HepG2 (cell line): ENCODE measurements around the gene KDM4D. TPM values are rescaled to one million over a fixed set of nuclear protein-coding genes. Genes with fewer than 3 reads are reported as not detected.

Experiments used
- ATAC-seq: fragments of 200-7000 bp; cut with Tn5 transposase; 3 replicates; pipeline ENCODE4 v1.9.1; 2020; ENCODE audit warnings: mild to moderate bottlenecking, moderate library complexity
- Bru-seq: library from RNA; stranded (reverse); fragments of 400-500 nt; gene quantifications from one replicate; lab custom pipeline; 2021; lab: Mats Ljungman, UMichigan
- BruChase-seq, 2 experiments: library from RNA; stranded (reverse); fragments of 400-500 nt; gene quantifications; one replicate each; lab custom pipeline; 2021; lab: Mats Ljungman, UMichigan
- BruUV-seq: library from RNA; stranded (reverse); fragments of 400-500 nt; replicated peaks from 2 replicates; lab custom pipeline; 2021; lab: Mats Ljungman, UMichigan
- CTCF ChIA-PET: fragments of 300-600 bp; formaldehyde crosslinking; extraction: SDS; loops from one replicate; lab custom pipeline; 2021; ENCODE audit warnings: low total read pairs, inconsistent platforms, low intra/inter-chr PET ratio; lab: Yijun Ruan, JAX
- POLR2A ChIA-PET: fragments of 350-600 bp; sonication (Branson Sonifier 250); formaldehyde crosslinking; loops from one replicate; lab custom pipeline; 2020; ENCODE audit warnings: antibody characterized with exemption, inconsistent platforms; lab: Yijun Ruan, JAX
- DNase-seq: peaks from one replicate; pipeline ENCODE4 v3.0.0-alpha.2; 2015; ENCODE audit warnings: low spot score
- FAIRE-seq: peaks from 3 replicates; lab custom pipeline; 2011; peaks lifted over from hg19 to GRCh38; lab: Jason Lieb, UNC
- H2AFZ ChIP-seq: one replicate; pipeline ENCODE4 v1.6.1; 2011; ENCODE audit warnings: low read length, inconsistent platforms
- H3K27ac ChIP-seq: fragments of 300-600 bp; 3 replicates; pipeline ENCODE4 v1.8.0; 2011; ENCODE audit warnings: mixed run types, mild to moderate bottlenecking, mixed read lengths, low read length, inconsistent platforms; ENCODE audit not compliant: insufficient read depth; ENCODE audit errors: extremely low read length
- H3K27me3 ChIP-seq, 2 experiments: fragments of 200-600 bp in 1 of 2; 2 replicates in 1 of 2; 3 replicates in 1 of 2; pipeline versions ENCODE4 v1.6.0 to v1.8.0; 2011; ENCODE audit warnings: low read length in 2 of 2, mild to moderate bottlenecking in 2 of 2, moderate library complexity in 2 of 2, inconsistent platforms in 1 of 2; ENCODE audit not compliant: insufficient read depth in 2 of 2, control insufficient read depth in 1 of 2
- H3K36me3 ChIP-seq, 2 experiments: fragments of 200-600 bp in 1 of 2; replicated peaks in 1 of 2; 2 replicates in 1 of 2; 3 replicates in 1 of 2; pipeline versions ENCODE4 v1.5.1 to v1.8.0; 2011; ENCODE audit warnings: low read length in 2 of 2, inconsistent platforms in 1 of 2; ENCODE audit not compliant: insufficient read depth in 2 of 2, control insufficient read depth in 1 of 2
- H3K4me1 ChIP-seq: 2 replicates; pipeline ENCODE4 v1.5.1; 2012; ENCODE audit warnings: low read length, inconsistent platforms; ENCODE audit not compliant: insufficient read depth
- H3K4me2 ChIP-seq: 2 replicates; pipeline ENCODE4 v1.6.0; 2011; ENCODE audit warnings: low read depth, low read length, inconsistent platforms
- H3K4me3 ChIP-seq, 3 experiments: fragments of 200-600 bp in 1 of 3; sonication (generic), shearing (Covaris generic) in 1 of 3; replicated peaks in 1 of 3; 2 replicates each; pipeline ENCODE4 v1.5.1; 2011 to 2016; ENCODE audit warnings: low read length in 3 of 3, inconsistent platforms in 2 of 3, low read depth in 2 of 3, mild to moderate bottlenecking in 2 of 3, control low read depth in 1 of 3, mixed read lengths in 1 of 3; ENCODE audit not compliant: insufficient read depth in 1 of 3
- H3K79me2 ChIP-seq: one replicate; pipeline ENCODE4 v1.6.1; 2011; ENCODE audit warnings: low read length, inconsistent platforms; ENCODE audit not compliant: insufficient read depth
- H3K9ac ChIP-seq: 2 replicates; pipeline ENCODE4 v1.6.0; 2011; ENCODE audit warnings: mild to moderate bottlenecking, low read depth, low read length, inconsistent platforms; ENCODE audit not compliant: insufficient read depth
- H3K9me3 ChIP-seq: 2 replicates; pipeline ENCODE4 v1.5.1; 2012; ENCODE audit warnings: mild to moderate bottlenecking, low read length
- H4K20me1 ChIP-seq: 2 replicates; pipeline ENCODE4 v1.6.0; 2011; ENCODE audit warnings: inconsistent platforms, mild to moderate bottlenecking, low read length, moderate library complexity; ENCODE audit not compliant: insufficient read depth
- DRAP1 ChIP-seq: IDR thresholded peaks from 2 replicates; pipeline ENCODE4 v1.6.1; 2016; ENCODE audit warnings: missing genetic modification reagents, missing compliant biosample characterization
- HNF4A ChIP-seq: sonication (generic); formaldehyde crosslinking; IDR thresholded peaks from 2 replicates; pipeline ENCODE4 v1.4.0; 2020; ENCODE audit warnings: missing genetic modification reagents
- PAXIP1 ChIP-seq: sonication (generic); formaldehyde crosslinking; conservative IDR thresholded peaks from 2 replicates; pipeline ENCODE4 v1.4.0; 2020; ENCODE audit warnings: mild to moderate bottlenecking, missing genetic modification reagents, moderate library complexity
- RORA ChIP-seq: sonication (generic); formaldehyde crosslinking; IDR thresholded peaks from 2 replicates; pipeline ENCODE4 v1.5.0; 2020; ENCODE audit warnings: mild to moderate bottlenecking, missing genetic modification reagents, moderate library complexity
- SAP130 ChIP-seq: IDR thresholded peaks from 2 replicates; pipeline ENCODE4 v1.6.1; 2016; ENCODE audit warnings: low read depth
- ZFY ChIP-seq: sonication (generic); formaldehyde crosslinking; IDR thresholded peaks from 2 replicates; pipeline ENCODE4 v1.4.0; 2020; ENCODE audit warnings: missing genetic modification reagents
- ZNF331 ChIP-seq: sonication (generic); formaldehyde crosslinking; IDR thresholded peaks from 2 replicates; pipeline ENCODE4 v1.4.0; 2020; ENCODE audit warnings: missing genetic modification reagents
- ZSCAN25 ChIP-seq: sonication (generic); formaldehyde crosslinking; IDR thresholded peaks from 2 replicates; pipeline ENCODE4 v1.8.0; 2022; ENCODE audit warnings: mild to moderate bottlenecking, missing genetic modification reagents
- WGBS: methylation state at CpG from one replicate; pipeline ENCODE4 v1.1.6; 2017; ENCODE audit warnings: low lambda C conversion rate; 5-methylcytosine and 5-hydroxymethylcytosine counted together
- in situ Hi-C: cut with HindIII; loops from 2 replicates; pipeline ENCODE4 v1.10.0; 2017; ENCODE audit warnings: low pct_unique_long_range_greater_than_20kb; ENCODE audit not compliant: extremely low pct_ligation_motif_present
- intact Hi-C: fragments of 100-400 bp; cut with micrococcal nuclease; formaldehyde crosslinking; loops from one replicate; pipeline ENCODE4 v1.10.0; 2022; ENCODE audit not compliant: unreplicated experiment
- long read RNA-seq, 2 experiments: library from RNA in 1 of 2; library from polyadenylated mRNA in 1 of 2; stranded (forward) in 1 of 2; unstranded in 1 of 2; transcript quantifications; one replicate each; pipeline ENCODE4 v2.0.0, GENCODE V29; 2019 to 2022
- polyA minus RNA-seq, 3 experiments: library from RNA; depleted of rRNA, polyadenylated mRNA; stranded (reverse); fragments of >200 nt; gene quantifications; 2 replicates each; pipeline ENCODE4 v1.2.3, GENCODE V29; 2011; ENCODE audit warnings: low replicate concordance in 1 of 3
- polyA plus RNA-seq, 8 experiments: library from polyadenylated mRNA; depleted of rRNA in 3 of 8; stranded (reverse) in 7 of 8; unstranded in 1 of 8; fragments of >200 nt; fragmentation: Illumina TruSeq in 4 of 8; extraction: Trizol in 4 of 8; gene quantifications; 2 replicates each; pipeline versions ENCODE4 v1.2.1 to v1.2.3, GENCODE V29; 2011 to 2016; ENCODE audit warnings: low read depth in 4 of 8, missing spikeins in 1 of 8, mixed read lengths in 1 of 8; ENCODE audit not compliant: insufficient read depth in 1 of 8
- total RNA-seq, 5 experiments: library from RNA; depleted of rRNA; stranded (reverse); fragments of >200 nt; fragmentation: Illumina TruSeq; extraction: Trizol; gene quantifications; 2 replicates each; pipeline ENCODE4 v1.2.3, GENCODE V29; 2016; ENCODE audit warnings: low read depth in 1 of 5

KDM4D gene
- total RNA-seq (2016; rRNA removed; fragmentation: Illumina TruSeq; extraction: Trizol) (1.3 and 2.0 TPM in 2 replicates), polyA plus RNA-seq (2011; rRNA removed) (0.96 and 1.4 TPM in 2 replicates), polyA minus RNA-seq (2011; rRNA and poly(A)+ RNA removed; ENCODE audit: low replicate concordance) (1.8 and 3.3 TPM in 2 replicates), Bru-seq, nascent RNA (percentile 48 among the genes with signal in this experiment), BruChase-seq, experiment 1, labeled RNA remaining after a 6-hour chase (percentile 33 among the genes with signal in this experiment), BruChase-seq, experiment 2, labeled RNA remaining after a 2-hour chase (percentile 42 among the genes with signal in this experiment)
- 0.44 and 0.61 TPM in 2 replicates for total RNA-seq (2016; cell fraction: cytosol; rRNA removed; fragmentation: Illumina TruSeq; extraction: Trizol; ENCODE audit: low read depth)
- total RNA-seq (2016; cell fraction: insoluble cytoplasmic fraction; rRNA removed; fragmentation: Illumina TruSeq; extraction: Trizol): 1.3 and 1.8 TPM in 2 replicates
- 0.83 and 1.2 TPM in 2 replicates for total RNA-seq (2016; cell fraction: membrane; rRNA removed; fragmentation: Illumina TruSeq; extraction: Trizol)
- total RNA-seq (2016; cell fraction: nucleus; rRNA removed; fragmentation: Illumina TruSeq; extraction: Trizol): 1.3 TPM in 2 replicates
- 1.3 and 1.5 TPM in 2 replicates for polyA plus RNA-seq (2011; cell fraction: cytosol; rRNA removed)
- polyA plus RNA-seq (2011; cell fraction: nucleus; rRNA removed): 0.90 and 1.0 TPM in 2 replicates
- 1.0 and 1.3 TPM in 2 replicates for polyA plus RNA-seq (2012)
- 0.07 and 0.12 TPM in 2 replicates for polyA plus RNA-seq (2016; cell fraction: cytosol; fragmentation: Illumina TruSeq; extraction: Trizol; ENCODE audit: low read depth)
- polyA plus RNA-seq (2016; cell fraction: insoluble cytoplasmic fraction; fragmentation: Illumina TruSeq; extraction: Trizol; ENCODE audit: low read depth): 1.7 and 2.0 TPM in 2 replicates
- 0.34 and 0.38 TPM in 2 replicates for polyA plus RNA-seq (2016; cell fraction: membrane; fragmentation: Illumina TruSeq; extraction: Trizol; ENCODE audit: low read depth)
- polyA plus RNA-seq (2016; cell fraction: nucleus; fragmentation: Illumina TruSeq; extraction: Trizol; ENCODE audit: insufficient read depth, low read depth): 0.82 and 1.1 TPM in 2 replicates
- polyA minus RNA-seq (2011; cell fraction: cytosol; rRNA and poly(A)+ RNA removed): 0.89 and 0.97 TPM in 2 replicates
- polyA minus RNA-seq (2011; cell fraction: nucleus; rRNA and poly(A)+ RNA removed): 1.5 and 2.3 TPM in 2 replicates
- long read RNA-seq, experiment 1, partial matches to known transcripts: 0 of 1 reads
- long read RNA-seq, experiment 1, other reads (novel, unspliced or antisense): 0 of 1 reads
- long read RNA-seq, experiment 2, partial matches to known transcripts: 0 of 4 reads
- long read RNA-seq, experiment 2, other reads (novel, unspliced or antisense): 0 of 4 reads

- DNase-seq (peak; percentile 87), ATAC-seq (peak; percentile 100), FAIRE-seq (peak; percentile 59)
- CTCF ChIA-PET: no interaction called here
- Histone ChIP-seq H3K4me3 (peak within 1 kb of the TSS; percentile 93 to 99 (median 97)), H3K27me3 (no peaks in the 10 kb centered on the region; a peak in 1 of 5 replicates), H3K9me3 (no peaks in the 10 kb centered on the region), H3K4me2 (peak within 1 kb of the TSS; percentile 72), H4K20me1 (no peaks in the 10 kb centered on the region; the same call in 1 of the 2 replicates), H3K4me1 (peaks cover 25% of the 10 kb centered on the region), H3K36me3 (peaks cover 3 to 30% of the 10 kb centered on the region in 2 experiments), H2AFZ (peak within 1 kb of the TSS; percentile 93), H3K79me2 (peaks cover 17% of the 10 kb centered on the region), H3K27ac (peak within 1 kb of the TSS; percentile 81), H3K9ac (peak within 1 kb of the TSS; percentile 95)
- in situ Hi-C loops (no loop called here), intact Hi-C loops (loop anchor here (1.0 to 10.0 kb wide), 3 partner anchors 95 to 791 kb away; no protein-coding TSS in a partner anchor)
- POLR2A ChIA-PET: interaction anchor here (0.7 to 2.2 kb wide), 9 partner anchors 12 to 817 kb away, joined by 3 to 42 read pairs (median 4); partner anchors contain the start of genes CEP57, ENDOD1, FAM76B and SRSF8
- WGBS: under 1% methylated on average over 16 of the region's 66 CpGs
- BruUV-seq: TSS peak; percentile 62
- TF ChIP-seq ZSCAN25 (CRISPR knock-in tag) (no peak), ZNF331 (CRISPR knock-in tag) (0 out of 2 replicates have a peak, but pooled peaks have one; percentile 24), ZFY (CRISPR knock-in tag) (peak; percentile 94), SAP130 (peak; percentile 91), RORA (CRISPR knock-in tag) (0 out of 2 replicates have a peak, but pooled peaks have one; percentile 51), PAXIP1 (CRISPR knock-in tag) (peak; percentile 28; the same call in 1 of the 2 replicates), HNF4A (CRISPR knock-in tag) (no peak; the same call in 1 of the 2 replicates), DRAP1 (peak; percentile 43; the same call in 1 of the 2 replicates)
These were observed at the start of gene KDM4D, which contains the start of gene CWC15 for GRCh38 chr11:94973099-94973968. Gene KDM4D, plus strand, starts transcription at chr11:94973709. Its CDS starts 23,664 bp downstream, at chr11:94997373. Gene CWC15, minus strand, starts transcription at chr11:94973556. Its CDS starts 1,371 bp downstream, at chr11:94972185.
